HG03457 (cell line): ENCODE data around the gene TMEM140.
"Not testable (repeated sequence)": the region's sequence is repeated elsewhere in the genome, so short reads cannot be mapped to it uniquely, and the experiment has no call there.

Experiments used
- ATAC-seq: cut with Tn5 transposase; IDR thresholded peaks from one replicate; pipeline ENCODE4 v1.9.1; 2021; ENCODE audit warnings: moderate number of reproducible peaks; ENCODE audit not compliant: unreplicated experiment

Gene TMEM140

DNA sequence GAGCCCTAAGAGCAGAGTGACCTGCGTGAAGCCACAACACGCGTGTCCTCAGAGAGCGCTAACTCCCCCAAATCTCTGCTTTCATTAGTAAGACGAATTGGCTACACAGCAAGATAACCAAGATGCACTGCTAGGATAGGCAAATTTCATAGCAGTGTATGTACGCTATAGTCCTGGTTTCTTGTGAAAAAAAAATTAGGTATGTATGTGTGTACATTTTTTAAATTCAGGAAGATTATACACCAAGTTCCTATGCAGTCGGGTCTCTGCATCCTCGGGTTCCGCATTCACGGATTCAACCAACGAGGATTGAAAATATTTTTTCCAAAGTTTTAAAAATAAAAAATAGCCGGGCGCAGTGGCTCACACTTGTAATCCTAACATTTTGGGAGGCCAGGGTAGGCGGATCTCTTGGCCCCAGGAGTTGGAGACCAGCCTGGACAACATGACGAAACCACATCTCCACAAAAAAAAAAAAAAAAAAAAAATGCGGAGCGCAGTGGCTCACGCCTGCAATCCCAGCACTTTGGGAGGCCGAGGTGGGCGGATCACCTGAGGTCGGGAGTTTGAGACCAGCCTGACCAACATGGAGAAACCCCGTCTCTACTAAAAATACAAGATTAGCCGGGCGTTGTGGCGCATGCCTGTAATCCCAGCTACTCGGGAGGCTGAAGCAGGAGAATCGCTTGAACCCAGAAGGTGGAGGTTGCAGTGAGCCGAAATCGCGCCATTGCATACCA is 64.2 kb downstream of the TMEM140 start:
- not testable (repeated sequence) for ATAC-seq

DNA sequence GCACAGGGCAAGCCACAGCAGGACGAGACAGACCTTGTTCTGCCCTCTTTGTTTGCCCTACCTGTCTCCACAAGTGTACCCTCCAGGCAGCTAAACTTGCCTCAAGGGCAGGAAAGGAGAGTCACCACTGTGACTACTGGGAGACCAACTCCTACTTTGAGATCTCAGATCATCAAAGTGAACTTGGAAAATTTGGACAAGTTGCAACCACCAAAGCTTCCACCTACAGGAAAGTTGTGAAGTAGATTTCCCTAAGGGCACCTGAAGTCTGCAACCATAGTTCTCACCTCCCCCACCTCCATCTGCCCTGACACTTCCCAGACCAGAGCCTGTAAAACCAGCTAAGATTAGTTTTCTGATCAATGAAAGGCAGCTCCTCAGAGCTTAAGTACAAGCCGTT is 66.0 kb downstream of the TMEM140 start:
- no peak for ATAC-seq

DNA sequence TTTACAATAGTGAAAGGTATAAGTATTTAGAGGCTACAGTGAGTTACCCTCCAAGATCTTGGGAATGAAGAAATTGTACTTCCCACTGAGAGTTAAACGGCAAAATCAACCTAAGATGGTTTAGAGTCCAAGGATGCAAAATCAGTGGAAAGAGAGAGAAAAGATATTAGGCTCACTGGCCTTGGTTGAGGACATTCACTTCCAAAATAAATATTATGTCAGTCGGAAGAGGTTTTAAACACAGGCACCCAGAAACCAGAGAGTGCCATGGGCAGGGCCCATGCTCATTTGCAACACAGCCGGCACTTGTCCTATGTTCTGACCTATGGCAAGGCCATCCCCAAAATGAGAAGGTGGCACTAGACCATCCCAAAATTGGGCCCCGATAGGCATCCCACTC is 67.3 kb downstream of the TMEM140 start:
- no peak for ATAC-seq

DNA sequence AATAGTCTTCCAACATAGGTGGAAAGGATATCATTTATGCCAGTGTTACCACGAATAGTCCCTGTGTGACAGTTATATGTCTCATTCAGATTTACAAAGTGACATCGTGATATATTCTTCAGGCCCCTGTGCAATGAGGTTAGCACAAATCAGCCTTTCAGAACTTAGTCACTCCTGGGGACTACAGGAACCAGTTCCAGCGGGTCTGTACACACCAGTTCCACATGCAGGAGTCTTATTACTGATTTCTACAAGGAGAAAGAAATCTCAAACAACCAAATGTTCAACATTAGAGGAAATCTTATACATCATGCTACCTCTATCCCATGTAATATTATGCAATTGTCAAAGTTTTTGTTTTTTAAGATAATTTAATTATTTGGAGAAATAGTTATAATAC is 67.8 kb downstream of the TMEM140 start:
- no peak for ATAC-seq
